ENCODE measurements around the gene LRTM1.

LRTM1 gene

DNA sequence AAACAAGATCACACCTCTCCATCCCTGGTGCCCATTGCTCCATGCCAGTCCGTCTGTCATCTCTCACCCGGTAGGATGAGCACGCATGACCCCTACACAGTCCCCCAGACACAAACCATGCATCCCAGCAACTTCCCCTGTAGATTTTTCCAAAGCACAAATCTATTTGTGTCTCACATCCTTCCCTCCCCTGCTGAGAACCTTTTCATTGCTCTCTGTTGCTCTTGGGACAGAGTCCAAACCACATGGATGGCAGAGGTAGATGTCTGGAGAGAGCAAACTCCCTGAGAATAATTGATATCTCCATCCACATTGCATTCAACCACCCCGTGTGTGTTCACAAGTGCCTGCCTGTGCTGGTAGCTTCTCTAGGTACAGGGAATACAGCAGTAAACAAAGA, 29.9 kb upstream of the LRTM1 start:
- no peak for DNase-seq (ENCODE audit: low spot score)

DNA sequence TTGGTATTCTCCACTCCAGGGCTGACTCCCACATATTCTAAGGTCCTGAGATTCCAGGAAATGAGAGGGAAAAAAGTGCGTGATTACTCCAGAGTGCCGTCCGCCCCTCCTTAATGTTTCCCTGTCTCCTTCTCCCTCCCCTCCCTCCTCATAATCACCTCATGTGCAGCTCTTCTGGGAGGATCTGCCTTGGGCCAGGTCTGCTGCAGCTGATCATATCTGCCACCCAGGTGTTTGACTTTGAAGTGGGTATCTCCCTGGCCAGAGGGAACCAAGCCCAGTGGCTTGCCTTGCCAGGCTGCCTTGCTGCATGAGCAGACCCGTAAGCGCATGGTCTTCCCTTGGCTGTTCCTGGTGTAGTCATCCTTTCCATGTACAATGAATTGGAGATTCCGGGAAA, 28.1 kb upstream of the LRTM1 start:
- TF ChIP-seq, protein P1, sequence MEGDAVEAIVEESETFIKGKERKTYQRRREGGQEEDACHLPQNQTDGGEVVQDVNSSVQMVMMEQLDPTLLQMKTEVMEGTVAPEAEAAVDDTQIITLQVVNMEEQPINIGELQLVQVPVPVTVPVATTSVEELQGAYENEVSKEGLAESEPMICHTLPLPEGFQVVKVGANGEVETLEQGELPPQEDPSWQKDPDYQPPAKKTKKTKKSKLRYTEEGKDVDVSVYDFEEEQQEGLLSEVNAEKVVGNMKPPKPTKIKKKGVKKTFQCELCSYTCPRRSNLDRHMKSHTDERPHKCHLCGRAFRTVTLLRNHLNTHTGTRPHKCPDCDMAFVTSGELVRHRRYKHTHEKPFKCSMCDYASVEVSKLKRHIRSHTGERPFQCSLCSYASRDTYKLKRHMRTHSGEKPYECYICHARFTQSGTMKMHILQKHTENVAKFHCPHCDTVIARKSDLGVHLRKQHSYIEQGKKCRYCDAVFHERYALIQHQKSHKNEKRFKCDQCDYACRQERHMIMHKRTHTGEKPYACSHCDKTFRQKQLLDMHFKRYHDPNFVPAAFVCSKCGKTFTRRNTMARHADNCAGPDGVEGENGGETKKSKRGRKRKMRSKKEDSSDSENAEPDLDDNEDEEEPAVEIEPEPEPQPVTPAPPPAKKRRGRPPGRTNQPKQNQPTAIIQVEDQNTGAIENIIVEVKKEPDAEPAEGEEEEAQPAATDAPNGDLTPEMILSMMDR (IDR thresholded peaks at IDR 0.05; ENCODE audit: extremely low read depth, missing control alignments): no peak
- DNase-seq (ENCODE audit: low spot score): no peak

More for the DNA sequence above, 29.9 kb upstream of the LRTM1 start:
- TF ChIP-seq, protein P1 (IDR thresholded peaks at IDR 0.05; ENCODE audit: extremely low read depth, missing control alignments): no peak

DNA sequence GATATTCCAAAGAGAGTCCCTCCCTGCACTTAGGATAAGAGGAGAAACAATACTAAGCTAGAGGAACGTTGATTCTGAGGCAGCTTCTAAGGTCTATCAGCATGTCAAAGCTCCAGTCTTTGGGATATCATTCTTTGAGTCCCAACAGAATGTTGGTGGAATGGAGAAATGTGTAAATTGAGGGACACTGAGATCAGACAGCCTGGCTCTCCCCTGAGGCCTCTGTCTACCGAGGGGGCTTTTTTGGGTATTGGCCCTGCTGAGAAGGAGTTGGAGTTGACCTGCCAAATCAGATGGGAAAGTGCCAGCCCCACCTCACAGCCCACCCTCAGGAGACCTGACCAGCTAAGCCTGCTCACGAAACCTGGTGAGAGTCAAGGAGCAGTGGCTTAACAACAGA, 27.6 kb upstream of the LRTM1 start:
- TF ChIP-seq, protein P1 (IDR thresholded peaks at IDR 0.05; ENCODE audit: extremely low read depth, missing control alignments): no peak

DNA sequence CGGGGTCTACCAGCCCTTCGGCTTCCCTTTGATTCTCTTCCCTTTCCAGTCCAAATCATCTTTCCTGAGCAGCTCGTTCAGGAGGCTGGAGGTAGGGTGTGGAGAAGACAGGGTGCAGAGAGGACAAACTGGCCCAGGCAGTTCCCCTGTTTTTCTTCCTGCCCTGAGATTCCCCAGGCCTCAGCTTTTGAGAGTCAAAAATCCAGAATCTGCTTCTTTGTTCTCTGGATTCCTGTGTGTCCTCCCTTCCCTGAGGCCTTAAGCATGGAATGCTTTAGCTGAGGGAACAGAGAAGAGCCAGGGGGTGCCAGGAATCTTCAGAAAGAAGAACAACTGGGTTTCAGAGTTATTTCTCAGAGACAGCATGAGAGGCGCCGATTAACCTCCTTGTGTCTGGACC, 26.7 kb upstream of the LRTM1 start:
- TF ChIP-seq, protein P1 (IDR thresholded peaks at IDR 0.05; ENCODE audit: extremely low read depth, missing control alignments): no peak
- DNase-seq (ENCODE audit: low spot score): no peak

More for the DNA sequence above, 27.6 kb upstream of the LRTM1 start:
- no peak for DNase-seq (ENCODE audit: low spot score)

DNA sequence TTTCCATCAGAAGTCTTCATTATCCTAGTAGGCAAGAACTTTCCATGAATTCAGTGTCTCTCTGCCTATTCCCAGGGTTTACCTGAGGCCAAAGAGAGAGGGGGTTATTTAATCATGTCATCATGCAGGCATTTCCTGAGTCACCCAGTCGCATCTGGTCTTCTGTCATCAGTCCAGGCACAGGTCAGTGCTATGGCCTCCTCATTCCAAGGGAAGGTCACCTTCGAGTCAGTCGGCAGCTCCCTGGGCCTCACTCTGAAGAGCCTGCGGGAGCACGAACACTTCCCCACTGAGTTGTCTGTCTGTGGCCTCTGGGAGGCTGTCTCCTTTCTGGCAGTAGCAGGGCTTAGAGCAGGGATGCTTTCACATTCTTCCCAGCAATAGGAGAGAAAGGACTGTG, 26.2 kb upstream of the LRTM1 start:
- TF ChIP-seq, protein P1 (IDR thresholded peaks at IDR 0.05; ENCODE audit: extremely low read depth, missing control alignments): no peak
- no peak for DNase-seq (ENCODE audit: low spot score)

DNA sequence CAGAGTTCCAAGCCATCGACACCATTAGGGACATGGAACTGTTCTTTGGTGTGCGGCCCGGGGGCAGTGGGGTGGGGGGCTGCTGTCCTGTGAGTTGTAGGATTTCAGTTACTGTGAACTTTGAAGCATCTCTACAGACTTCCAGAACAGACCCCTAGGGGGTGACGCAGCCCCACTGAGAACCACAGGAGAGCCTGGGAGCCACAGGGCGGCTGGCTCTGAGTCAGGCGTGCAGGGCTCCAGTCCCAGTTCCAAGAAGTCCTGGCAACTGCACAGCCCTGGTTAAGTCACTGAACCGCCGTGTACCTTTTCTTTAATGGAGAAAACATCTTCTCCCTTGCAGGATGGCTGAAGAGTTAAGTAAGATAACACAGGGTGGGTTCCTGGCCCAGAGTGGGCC, 23.5 kb upstream of the LRTM1 start:
- TF ChIP-seq, protein P1 (IDR thresholded peaks at IDR 0.05; ENCODE audit: extremely low read depth, missing control alignments): no peak
- DNase-seq (ENCODE audit: low spot score): no peak

DNA sequence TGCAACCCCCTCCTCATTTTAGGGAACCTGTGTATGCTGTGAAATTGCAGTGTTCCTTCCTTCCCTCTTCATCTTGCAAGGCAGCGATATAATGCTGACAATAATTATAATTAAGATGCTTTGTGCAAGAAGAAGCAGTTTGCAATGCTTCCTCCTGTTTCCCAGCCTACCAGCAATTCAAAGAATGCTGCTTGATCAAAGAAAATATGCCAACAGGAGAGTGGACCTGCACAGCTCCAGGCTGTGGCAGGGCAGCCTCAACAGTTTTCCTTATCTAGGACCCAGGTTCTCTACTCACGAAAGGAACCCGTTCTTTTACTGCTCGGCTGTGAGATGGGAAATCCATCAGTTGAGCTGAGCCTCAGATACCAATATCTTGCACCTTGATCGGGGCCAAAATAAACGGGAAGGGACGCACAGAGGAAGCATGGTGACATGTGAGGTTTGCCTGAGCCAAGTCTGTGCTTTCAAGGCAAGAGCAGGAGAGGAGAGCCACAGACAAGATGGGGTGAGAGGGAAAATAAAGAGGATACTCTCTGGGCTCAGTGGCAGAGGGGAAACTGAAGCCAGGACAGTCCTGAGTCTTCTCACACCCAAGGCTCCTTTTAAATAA, 22.6 kb upstream of the LRTM1 start:
- no peak for DNase-seq (ENCODE audit: low spot score)
- TF ChIP-seq, protein P1 (IDR thresholded peaks at IDR 0.05; ENCODE audit: extremely low read depth, missing control alignments): no peak

Data from GM20000 (cell line).